T-helper 17 cell (primary cell): ENCODE results near the gene TPM2. TPM values are rescaled to one million over a fixed set of nuclear protein-coding genes. Genes with fewer than 3 reads are reported as not detected.
A peak's percentile ranks its signal among the peaks of the same experiment; 100 is the strongest.

Experiments
- ATAC-seq: fragments of 150-1000 bp; cut with Tn5 transposase; 2 replicates; pipeline ENCODE4 v1.10.0; 2021; ENCODE audit warnings: mild to moderate bottlenecking, moderate library complexity
- DNase-seq, 3 donors: peaks; one replicate each; pipeline versions ENCODE4 v3.0.0 to v3.0.0-alpha.2; 2020 to 2021
- H3K9me3 ChIP-seq: one replicate; pipeline ENCODE4 v1.7.0; 2013; ENCODE audit warnings: low read length, mild to moderate bottlenecking; ENCODE audit not compliant: control insufficient read depth, poor library complexity, severe bottlenecking
- H3K27ac Mint-ChIP-seq: one replicate; pipeline ENCODE4 v1.8.0; 2022; ENCODE audit warnings: mild to moderate bottlenecking, moderate library complexity, mixed read lengths
- H3K27me3 Mint-ChIP-seq: one replicate; pipeline ENCODE4 v1.8.0; 2022; ENCODE audit warnings: mixed read lengths
- H3K36me3 Mint-ChIP-seq: one replicate; pipeline ENCODE4 v1.8.0; 2022; ENCODE audit warnings: low read depth, mixed read lengths
- H3K4me1 Mint-ChIP-seq: one replicate; pipeline ENCODE4 v1.8.0; 2022; ENCODE audit warnings: mild to moderate bottlenecking, mixed read lengths
- H3K4me3 Mint-ChIP-seq: one replicate; pipeline ENCODE4 v1.8.0; 2022; ENCODE audit warnings: mild to moderate bottlenecking, moderate library complexity, mixed read lengths
- total RNA-seq, 4 donors: library from RNA in 2 of 4; stranded (reverse) in 2 of 4; gene quantifications; one replicate each; pipeline ENCODE4 v1.2.3 and lab custom pipeline; 2022 to 2026

The TPM2 gene
- total RNA-seq, 2 donors from 2014 or later = 29.2 to 33.9 TPM

GRCh38 chr9:35685506-35685905 lies 4.2 kb downstream of the TPM2 start:
- no peaks in the 10 kb centered on the region for H3K27me3 Mint-ChIP-seq
- ATAC-seq = no peak
- H3K36me3 Mint-ChIP-seq = no peaks in the 10 kb centered on the region

GRCh38 chr9:35684921-35685320 lies 4.8 kb downstream of the TPM2 start:
- ATAC-seq = no peak
- no peaks in the 10 kb centered on the region for H3K27me3 Mint-ChIP-seq
- no peak for DNase-seq
- H3K27ac Mint-ChIP-seq = no peak overlapping the region
- H3K9me3 ChIP-seq = no peaks in the 10 kb centered on the region
- H3K4me1 Mint-ChIP-seq = peaks cover 8% of the 10 kb centered on the region
- no peak overlapping the region for H3K4me3 Mint-ChIP-seq
- no peaks in the 10 kb centered on the region for H3K36me3 Mint-ChIP-seq

More at GRCh38 chr9:35685506-35685905, 4.2 kb downstream of the TPM2 start:
- no peaks in the 10 kb centered on the region for H3K9me3 ChIP-seq
- H3K4me1 Mint-ChIP-seq = peaks cover 8% of the 10 kb centered on the region
- no peak for DNase-seq
- no peak overlapping the region for H3K4me3 Mint-ChIP-seq
- no peak overlapping the region for H3K27ac Mint-ChIP-seq

GRCh38 chr9:35683323-35683722 lies 6.4 kb downstream of the TPM2 start:
- H3K27ac Mint-ChIP-seq = no peak overlapping the region
- no peak for ATAC-seq

GRCh38 chr9:35682520-35683315 lies 7.0 kb downstream of the TPM2 start:
- no peaks in the 10 kb centered on the region for H3K27me3 Mint-ChIP-seq
- DNase-seq (no peak), ATAC-seq (no peak)
- no peaks in the 10 kb centered on the region for H3K36me3 Mint-ChIP-seq
- no peak overlapping the region for H3K27ac Mint-ChIP-seq
- no peak overlapping the region for H3K4me3 Mint-ChIP-seq
- H3K9me3 ChIP-seq = no peaks in the 10 kb centered on the region
- H3K4me1 Mint-ChIP-seq = peaks cover 5% of the 10 kb centered on the region

More at GRCh38 chr9:35683323-35683722, 6.4 kb downstream of the TPM2 start:
- H3K4me1 Mint-ChIP-seq = peaks cover 5% of the 10 kb centered on the region
- DNase-seq = no peak
- no peaks in the 10 kb centered on the region for H3K27me3 Mint-ChIP-seq
- no peaks in the 10 kb centered on the region for H3K36me3 Mint-ChIP-seq
- no peak overlapping the region for H3K4me3 Mint-ChIP-seq
- H3K9me3 ChIP-seq = no peaks in the 10 kb centered on the region

GRCh38 chr9:35682051-35682450 lies 7.7 kb downstream of the TPM2 start:
- no peak for DNase-seq
- no peaks in the 10 kb centered on the region for H3K36me3 Mint-ChIP-seq
- H3K27ac Mint-ChIP-seq = no peak overlapping the region
- ATAC-seq = no peak
- H3K27me3 Mint-ChIP-seq = no peaks in the 10 kb centered on the region
- H3K4me1 Mint-ChIP-seq = peaks cover 2% of the 10 kb centered on the region
- no peak overlapping the region for H3K4me3 Mint-ChIP-seq
- no peaks in the 10 kb centered on the region for H3K9me3 ChIP-seq

GRCh38 chr9:35681341-35682002 lies 8.3 kb downstream of the TPM2 start:
- DNase-seq = no peak
- H3K4me3 Mint-ChIP-seq = no peak overlapping the region
- no peaks in the 10 kb centered on the region for H3K36me3 Mint-ChIP-seq
- H3K4me1 Mint-ChIP-seq = peaks cover 5% of the 10 kb centered on the region
- no peaks in the 10 kb centered on the region for H3K9me3 ChIP-seq
- no peaks in the 10 kb centered on the region for H3K27me3 Mint-ChIP-seq
- H3K27ac Mint-ChIP-seq = no peak overlapping the region
- ATAC-seq = no peak

GRCh38 chr9:35680331-35681105 lies 9.2 kb downstream of the TPM2 start:
- no peak for ATAC-seq

GRCh38 chr9:35679766-35680330 lies 9.9 kb downstream of the TPM2 start:
- DNase-seq (no peak), ATAC-seq (no peak)
- Mint-ChIP-seq H3K36me3 (no peaks in the 10 kb centered on the region), H3K27ac (peak overlapping the region; percentile 47), H3K4me3 (no peak overlapping the region), H3K27me3 (no peaks in the 10 kb centered on the region), H3K4me1 (peaks cover 5% of the 10 kb centered on the region)
- H3K9me3 ChIP-seq = no peaks in the 10 kb centered on the region

More at GRCh38 chr9:35680331-35681105, 9.2 kb downstream of the TPM2 start:
- H3K4me1 Mint-ChIP-seq = peaks cover 5% of the 10 kb centered on the region
- H3K27ac Mint-ChIP-seq = no peak overlapping the region
- no peaks in the 10 kb centered on the region for H3K36me3 Mint-ChIP-seq
- no peak for DNase-seq
- H3K4me3 Mint-ChIP-seq = no peak overlapping the region
- no peaks in the 10 kb centered on the region for H3K27me3 Mint-ChIP-seq
- H3K9me3 ChIP-seq = no peaks in the 10 kb centered on the region

- Mint-ChIP-seq H3K27ac (peak overlapping the region; percentile 47), H3K27me3 (no peaks in the 10 kb centered on the region), H3K4me3 (no peak overlapping the region), H3K36me3 (no peaks in the 10 kb centered on the region), H3K4me1 (peaks cover 10% of the 10 kb centered on the region)
- H3K9me3 ChIP-seq = no peaks in the 10 kb centered on the region
- ATAC-seq (no peak), DNase-seq (no peak)
Observed at GRCh38 chr9:35679091-35679490, 10.6 kb downstream of the TPM2 start.

GRCh38 chr9:35675732-35676392 lies 13.9 kb downstream of the TPM2 start:
- peak in 2 of 3 donors; percentile 28 to 31 for DNase-seq
- no peaks in the 10 kb centered on the region for H3K36me3 Mint-ChIP-seq
- H3K27me3 Mint-ChIP-seq = no peaks in the 10 kb centered on the region
- H3K27ac Mint-ChIP-seq = peak overlapping the region; percentile 24
- peak overlapping the region; percentile 87 for H3K4me3 Mint-ChIP-seq
- peaks cover 16% of the 10 kb centered on the region for H3K4me1 Mint-ChIP-seq
- peak; percentile 79 for ATAC-seq
- no peaks in the 10 kb centered on the region for H3K9me3 ChIP-seq

GRCh38 chr9:35675204-35675603 lies 14.5 kb downstream of the TPM2 start:
- no peaks in the 10 kb centered on the region for H3K27me3 Mint-ChIP-seq
- peak overlapping the region; percentile 87 for H3K4me3 Mint-ChIP-seq
- ATAC-seq (peak; percentile 22), DNase-seq (no peak)
- no peak overlapping the region for H3K27ac Mint-ChIP-seq
- H3K9me3 ChIP-seq = no peaks in the 10 kb centered on the region
- peaks cover 18% of the 10 kb centered on the region for H3K4me1 Mint-ChIP-seq
- no peaks in the 10 kb centered on the region for H3K36me3 Mint-ChIP-seq

GRCh38 chr9:35674025-35674361 lies 15.7 kb downstream of the TPM2 start:
- ATAC-seq (no peak), DNase-seq (no peak)
- no peaks in the 10 kb centered on the region for H3K9me3 ChIP-seq
- Mint-ChIP-seq H3K27me3 (no peaks in the 10 kb centered on the region), H3K4me1 (peaks cover 21% of the 10 kb centered on the region), H3K36me3 (no peaks in the 10 kb centered on the region), H3K4me3 (no peak overlapping the region), H3K27ac (peak overlapping the region; percentile 6)
